Keratinocyte (primary cell): ENCODE data around the gene MICAL3. TPM values are rescaled to one million over a fixed set of nuclear protein-coding genes. Genes with fewer than 3 reads are reported as not detected.

Source experiments
- DNase-seq: peaks from one replicate; pipeline ENCODE4 v3.0.0-alpha.2; 2011; ENCODE audit warnings: low read depth, missing footprints, low spot score
- FAIRE-seq: peaks from 2 replicates; lab custom pipeline; 2011; peaks lifted over from hg19 to GRCh38; lab: Jason Lieb, UNC
- H2AFZ ChIP-seq: 2 replicates; pipeline ENCODE4 v1.6.0; 2012; ENCODE audit warnings: low read length, control low read depth, inconsistent platforms; ENCODE audit not compliant: control insufficient read depth
- H3K27ac ChIP-seq: 2 replicates; pipeline ENCODE4 v1.5.1; 2011; ENCODE audit warnings: low read length; ENCODE audit not compliant: control insufficient read depth, insufficient read depth
- H3K27me3 ChIP-seq: 3 replicates; pipeline ENCODE4 v1.6.0; 2011; ENCODE audit warnings: low read length; ENCODE audit not compliant: control insufficient read depth, insufficient read depth; ENCODE audit errors: extremely low read depth
- H3K36me3 ChIP-seq, 2 experiments: 2 replicates in 1 of 2; 3 replicates in 1 of 2; pipeline ENCODE4 v1.5.1; 2011; ENCODE audit warnings: low read length in 2 of 2, mild to moderate bottlenecking in 1 of 2; ENCODE audit not compliant: control insufficient read depth in 2 of 2, insufficient read depth in 2 of 2; ENCODE audit errors: extremely low read depth in 1 of 2
- H3K4me1 ChIP-seq: 3 replicates; pipeline ENCODE4 v1.5.1; 2011; ENCODE audit warnings: low read length; ENCODE audit not compliant: control insufficient read depth, insufficient read depth; ENCODE audit errors: extremely low read depth
- H3K4me2 ChIP-seq: 3 replicates; pipeline ENCODE4 v1.6.0; 2011; ENCODE audit warnings: low read depth, low read length; ENCODE audit not compliant: control insufficient read depth, insufficient read depth; ENCODE audit errors: extremely low read depth
- H3K4me3 ChIP-seq, 3 experiments: fragments of 200-600 bp in 1 of 3; sonication (generic) in 1 of 3; 2 replicates in 2 of 3; 3 replicates in 1 of 3; pipeline ENCODE4 v1.5.1; 2011 to 2016; ENCODE audit warnings: low read length in 3 of 3, mild to moderate bottlenecking in 3 of 3, control low read depth in 2 of 3, inconsistent platforms in 1 of 3, low read depth in 1 of 3, mixed read lengths in 1 of 3, mixed run types in 1 of 3, moderate library complexity in 1 of 3; ENCODE audit not compliant: control insufficient read depth in 2 of 3, insufficient read depth in 2 of 3; ENCODE audit errors: extremely low read depth in 1 of 3
- H3K79me2 ChIP-seq: 2 replicates; pipeline ENCODE4 v1.6.0; 2012; ENCODE audit warnings: low read length; ENCODE audit not compliant: control insufficient read depth, insufficient read depth
- H3K9ac ChIP-seq: 3 replicates; pipeline ENCODE4 v1.6.0; 2011; ENCODE audit warnings: low read length; ENCODE audit not compliant: control insufficient read depth, insufficient read depth; ENCODE audit errors: extremely low read depth
- H3K9me1 ChIP-seq: 3 replicates; pipeline ENCODE4 v1.6.0; 2011; ENCODE audit warnings: low read length; ENCODE audit not compliant: control insufficient read depth, insufficient read depth; ENCODE audit errors: extremely low read depth
- H3K9me3 ChIP-seq: 2 replicates; pipeline ENCODE4 v1.5.1; 2012; ENCODE audit warnings: low read depth, low read length; ENCODE audit not compliant: control insufficient read depth
- H4K20me1 ChIP-seq: 3 replicates; pipeline ENCODE4 v1.6.0; 2011; ENCODE audit warnings: low read length; ENCODE audit not compliant: control insufficient read depth, insufficient read depth; ENCODE audit errors: extremely low read depth
- EZH2 ChIP-seq: IDR thresholded peaks from one replicate; pipeline ENCODE4 v1.6.1; 2012; ENCODE audit warnings: inconsistent platforms, mild to moderate bottlenecking, low read length, moderate library complexity
- dilution Hi-C: fragments of 300-500 bp; cut with MboI; formaldehyde crosslinking; loops from one replicate; pipeline ENCODE4 v1.7.0; 2020; ENCODE audit warnings: low sequenced_read_pairs; ENCODE audit not compliant: extremely low pct_ligation_motif_present
- polyA plus RNA-seq, 5 experiments: library from polyadenylated mRNA; depleted of rRNA in 3 of 5; stranded (reverse) in 3 of 5; stranded (forward) in 1 of 5; unstranded in 1 of 5; fragments of >200 nt; gene quantifications; 1 replicate in 1 of 5; 2 replicates in 3 of 5; 3 replicates in 1 of 5; pipeline versions ENCODE4 v1.2.1 to v1.2.3, GENCODE V29; 2011 to 2012; ENCODE audit warnings: missing spikeins in 2 of 5, low read depth in 1 of 5, low replicate concordance in 1 of 5
- TF ChIP-seq, protein P1 (sequence below), 3 experiments: IDR thresholded peaks in 1 of 3; conservative IDR thresholded peaks in 1 of 3; optimal IDR thresholded peaks in 1 of 3; 2 replicates in 2 of 3; 3 replicates in 1 of 3; pipeline versions ENCODE3 to v1.5.1; 2011; ENCODE audit warnings: low read length in 3 of 3, mild to moderate bottlenecking in 3 of 3, moderate library complexity in 2 of 3, control low read depth in 1 of 3, inconsistent platforms in 1 of 3; ENCODE audit not compliant: insufficient read depth in 2 of 3; ENCODE audit errors: extremely low read depth in 1 of 3

Gene MICAL3
- polyA plus RNA-seq, 1 donor (not counting 4 experiments of a cell fraction or from before 2014, with no cell fraction given) = 27.9 TPM

- H3K9me3 ChIP-seq = no peaks in the 10 kb centered on the region
- H3K9ac ChIP-seq = no peak overlapping the region
- no peak overlapping the region for H3K27ac ChIP-seq
- no peak for TF ChIP-seq EZH2
- TF ChIP-seq, protein P1, sequence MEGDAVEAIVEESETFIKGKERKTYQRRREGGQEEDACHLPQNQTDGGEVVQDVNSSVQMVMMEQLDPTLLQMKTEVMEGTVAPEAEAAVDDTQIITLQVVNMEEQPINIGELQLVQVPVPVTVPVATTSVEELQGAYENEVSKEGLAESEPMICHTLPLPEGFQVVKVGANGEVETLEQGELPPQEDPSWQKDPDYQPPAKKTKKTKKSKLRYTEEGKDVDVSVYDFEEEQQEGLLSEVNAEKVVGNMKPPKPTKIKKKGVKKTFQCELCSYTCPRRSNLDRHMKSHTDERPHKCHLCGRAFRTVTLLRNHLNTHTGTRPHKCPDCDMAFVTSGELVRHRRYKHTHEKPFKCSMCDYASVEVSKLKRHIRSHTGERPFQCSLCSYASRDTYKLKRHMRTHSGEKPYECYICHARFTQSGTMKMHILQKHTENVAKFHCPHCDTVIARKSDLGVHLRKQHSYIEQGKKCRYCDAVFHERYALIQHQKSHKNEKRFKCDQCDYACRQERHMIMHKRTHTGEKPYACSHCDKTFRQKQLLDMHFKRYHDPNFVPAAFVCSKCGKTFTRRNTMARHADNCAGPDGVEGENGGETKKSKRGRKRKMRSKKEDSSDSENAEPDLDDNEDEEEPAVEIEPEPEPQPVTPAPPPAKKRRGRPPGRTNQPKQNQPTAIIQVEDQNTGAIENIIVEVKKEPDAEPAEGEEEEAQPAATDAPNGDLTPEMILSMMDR (optimal IDR thresholded peaks at IDR 0.05 in 1 of 3, IDR thresholded peaks at IDR 0.05 in 1 of 3, conservative IDR thresholded peaks at IDR 0.05 in 1 of 3; ENCODE audit: extremely low read depth in 1 of 3, insufficient read depth in 2 of 3, low read length in 3 of 3) = no peak
- no peaks in the 10 kb centered on the region for H4K20me1 ChIP-seq
- DNase-seq (no peak), FAIRE-seq (no peak)
- no peak overlapping the region for H3K4me2 ChIP-seq
- H3K36me3 ChIP-seq = no peaks in the 10 kb centered on the region
- no peak overlapping the region for H3K4me3 ChIP-seq
- no peaks in the 10 kb centered on the region for H3K79me2 ChIP-seq
- H2AFZ ChIP-seq = no peak overlapping the region
- H3K4me1 ChIP-seq = peaks cover 60% of the 10 kb centered on the region
- H3K9me1 ChIP-seq = no peaks in the 10 kb centered on the region
- no peaks in the 10 kb centered on the region for H3K27me3 ChIP-seq
- dilution Hi-C loops = no loop called here
Measured at GRCh38 chr22:18059991-18060390, 35.6 kb upstream of the MICAL3 start.

GRCh38 chr22:18059473-18059872, 35.1 kb upstream of the MICAL3 start:
- FAIRE-seq (no peak), DNase-seq (no peak)
- no peaks in the 10 kb centered on the region for H3K79me2 ChIP-seq
- no peak overlapping the region for H3K4me2 ChIP-seq
- no peak overlapping the region for H3K4me3 ChIP-seq
- H3K9me3 ChIP-seq = no peaks in the 10 kb centered on the region
- H2AFZ ChIP-seq = no peak overlapping the region
- no peaks in the 10 kb centered on the region for H3K27me3 ChIP-seq
- no peaks in the 10 kb centered on the region for H4K20me1 ChIP-seq
- dilution Hi-C loops = no loop called here
- no peak overlapping the region for H3K9ac ChIP-seq
- no peaks in the 10 kb centered on the region for H3K36me3 ChIP-seq
- no peaks in the 10 kb centered on the region for H3K9me1 ChIP-seq
- TF ChIP-seq EZH2 = no peak
- TF ChIP-seq, protein P1 (optimal IDR thresholded peaks at IDR 0.05 in 1 of 3, IDR thresholded peaks at IDR 0.05 in 1 of 3, conservative IDR thresholded peaks at IDR 0.05 in 1 of 3; ENCODE audit: extremely low read depth in 1 of 3, insufficient read depth in 2 of 3, low read length in 3 of 3) = no peak
- peaks cover 57% of the 10 kb centered on the region for H3K4me1 ChIP-seq
- no peak overlapping the region for H3K27ac ChIP-seq
